Measurements from ENCODE around the gene GSN.

GRCh38 chr9:121259935-121260334 lies 8.0 kb upstream of the GSN start:
- TF ChIP-seq CTCF (IDR thresholded peaks at IDR 0.05): no peak
- TF ChIP-seq EZH2phosphoT487 (IDR thresholded peaks at IDR 0.05): no peak

Measured in neural progenitor cell (in vitro differentiated cells).